ENCODE measurements around the gene NHERF1.

DNA sequence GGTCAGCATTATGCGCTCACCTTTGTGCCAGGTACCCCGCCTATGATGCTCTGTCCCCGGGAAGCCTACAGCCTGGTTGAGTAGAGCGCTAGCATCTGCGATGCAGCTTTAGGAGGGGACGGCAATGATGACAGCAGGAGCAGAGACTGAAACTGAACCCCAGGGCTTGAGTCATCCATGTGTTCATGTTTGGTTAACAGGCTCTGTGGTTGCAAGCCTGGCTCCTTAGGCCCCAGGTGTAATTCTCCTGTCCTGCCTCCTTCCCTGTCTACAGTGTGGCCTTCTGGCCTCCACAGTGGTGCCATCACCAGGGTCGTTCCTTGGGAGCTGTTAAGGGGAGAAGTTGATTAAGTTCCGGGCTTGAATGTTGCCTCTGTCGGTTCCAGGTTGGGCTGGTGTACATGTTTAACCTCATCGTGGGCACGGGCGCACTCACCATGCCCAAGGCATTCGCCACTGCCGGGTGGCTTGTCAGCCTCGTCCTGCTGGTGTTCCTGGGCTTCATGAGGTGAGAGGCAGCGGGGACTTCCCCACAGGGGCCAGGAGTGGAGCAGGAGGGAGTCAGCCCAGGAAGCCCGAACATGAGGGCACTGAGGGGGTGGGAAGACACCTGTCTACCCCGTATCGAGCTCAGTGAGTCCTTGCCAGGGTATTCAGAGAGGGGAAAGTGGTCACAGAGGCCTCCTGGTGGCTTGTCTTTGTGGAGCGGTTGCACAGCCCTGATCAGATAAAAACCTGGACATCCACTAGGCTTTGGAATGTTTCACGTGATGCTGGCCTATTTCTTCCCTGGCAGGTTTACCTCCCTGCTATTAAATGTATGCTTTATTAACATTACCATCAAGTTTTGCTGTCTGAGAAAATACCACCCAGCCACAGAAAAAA lies 36.9 kb downstream of the NHERF1 start:
- TF ChIP-seq POLR2A (IDR thresholded peaks at IDR 0.05; ENCODE audit: low read depth, low read length) (no peak), EZH2 (IDR thresholded peaks at IDR 0.05; ENCODE audit: borderline replicate concordance, low read depth, low read length, severe bottlenecking) (no peak), MYC (IDR thresholded peaks at IDR 0.05; ENCODE audit: low read depth, low read length) (no peak), POLR2AphosphoS5 (IDR thresholded peaks at IDR 0.05; ENCODE audit: insufficient read depth, low read depth, low read length) (no peak), GATA2 (IDR thresholded peaks at IDR 0.05; ENCODE audit: insufficient read depth, insufficient read length, low read depth, low read length) (no peak)
- TF ChIP-seq, protein P1, sequence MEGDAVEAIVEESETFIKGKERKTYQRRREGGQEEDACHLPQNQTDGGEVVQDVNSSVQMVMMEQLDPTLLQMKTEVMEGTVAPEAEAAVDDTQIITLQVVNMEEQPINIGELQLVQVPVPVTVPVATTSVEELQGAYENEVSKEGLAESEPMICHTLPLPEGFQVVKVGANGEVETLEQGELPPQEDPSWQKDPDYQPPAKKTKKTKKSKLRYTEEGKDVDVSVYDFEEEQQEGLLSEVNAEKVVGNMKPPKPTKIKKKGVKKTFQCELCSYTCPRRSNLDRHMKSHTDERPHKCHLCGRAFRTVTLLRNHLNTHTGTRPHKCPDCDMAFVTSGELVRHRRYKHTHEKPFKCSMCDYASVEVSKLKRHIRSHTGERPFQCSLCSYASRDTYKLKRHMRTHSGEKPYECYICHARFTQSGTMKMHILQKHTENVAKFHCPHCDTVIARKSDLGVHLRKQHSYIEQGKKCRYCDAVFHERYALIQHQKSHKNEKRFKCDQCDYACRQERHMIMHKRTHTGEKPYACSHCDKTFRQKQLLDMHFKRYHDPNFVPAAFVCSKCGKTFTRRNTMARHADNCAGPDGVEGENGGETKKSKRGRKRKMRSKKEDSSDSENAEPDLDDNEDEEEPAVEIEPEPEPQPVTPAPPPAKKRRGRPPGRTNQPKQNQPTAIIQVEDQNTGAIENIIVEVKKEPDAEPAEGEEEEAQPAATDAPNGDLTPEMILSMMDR (IDR thresholded peaks at IDR 0.05; ENCODE audit: extremely low read depth in 1 of 2, insufficient read depth in 1 of 2, low read depth in 1 of 2, low read length in 2 of 2): peak in 1 of 2 donors; percentile 8
- TF ChIP-seq, protein P2, sequence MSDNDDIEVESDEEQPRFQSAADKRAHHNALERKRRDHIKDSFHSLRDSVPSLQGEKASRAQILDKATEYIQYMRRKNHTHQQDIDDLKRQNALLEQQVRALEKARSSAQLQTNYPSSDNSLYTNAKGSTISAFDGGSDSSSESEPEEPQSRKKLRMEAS (IDR thresholded peaks at IDR 0.05; ENCODE audit: insufficient read depth, insufficient read length): no peak
